Measurements from ENCODE around the gene IL17A. TPM values are rescaled to one million over a fixed set of nuclear protein-coding genes. Genes with fewer than 3 reads are reported as not detected.

The IL17A gene
- total RNA-seq, 4 donors from 2014 or later, result not detected

- Histone ChIP-seq H3K27ac (no peak overlapping the region), H3K4me3 (no peak overlapping the region), H3K4me1 (no peaks in the 10 kb centered on the region), H3K27me3 (peaks cover 4% of the 10 kb centered on the region), H3K9me3 (no peaks in the 10 kb centered on the region), H3K36me3 (no peaks in the 10 kb centered on the region)
- TF ChIP-seq EP300 (IDR thresholded peaks at IDR 0.05; ENCODE audit: low read depth) (no peak), POLR2A (IDR thresholded peaks at IDR 0.05) (no peak), POLR2AphosphoS5 (IDR thresholded peaks at IDR 0.05) (no peak)
- TF ChIP-seq, protein P1, sequence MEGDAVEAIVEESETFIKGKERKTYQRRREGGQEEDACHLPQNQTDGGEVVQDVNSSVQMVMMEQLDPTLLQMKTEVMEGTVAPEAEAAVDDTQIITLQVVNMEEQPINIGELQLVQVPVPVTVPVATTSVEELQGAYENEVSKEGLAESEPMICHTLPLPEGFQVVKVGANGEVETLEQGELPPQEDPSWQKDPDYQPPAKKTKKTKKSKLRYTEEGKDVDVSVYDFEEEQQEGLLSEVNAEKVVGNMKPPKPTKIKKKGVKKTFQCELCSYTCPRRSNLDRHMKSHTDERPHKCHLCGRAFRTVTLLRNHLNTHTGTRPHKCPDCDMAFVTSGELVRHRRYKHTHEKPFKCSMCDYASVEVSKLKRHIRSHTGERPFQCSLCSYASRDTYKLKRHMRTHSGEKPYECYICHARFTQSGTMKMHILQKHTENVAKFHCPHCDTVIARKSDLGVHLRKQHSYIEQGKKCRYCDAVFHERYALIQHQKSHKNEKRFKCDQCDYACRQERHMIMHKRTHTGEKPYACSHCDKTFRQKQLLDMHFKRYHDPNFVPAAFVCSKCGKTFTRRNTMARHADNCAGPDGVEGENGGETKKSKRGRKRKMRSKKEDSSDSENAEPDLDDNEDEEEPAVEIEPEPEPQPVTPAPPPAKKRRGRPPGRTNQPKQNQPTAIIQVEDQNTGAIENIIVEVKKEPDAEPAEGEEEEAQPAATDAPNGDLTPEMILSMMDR (IDR thresholded peaks at IDR 0.05), result no peak
- 73 to 90% methylated on average over 1 of the region's 1 CpG for WGBS, 2 donors (ENCODE audit: low coverage in 1 of 2)
- in situ Hi-C loops (cut with MboI; ENCODE audit: low pct_ligation_motif_present in 1 of 4, low pct_unique_long_range_greater_than_20kb in 1 of 4, low sequenced_read_pairs in 3 of 4), result no loop called here
- DNase-seq, result no peak
- intact Hi-C loops (cut with DNase I; ENCODE audit: low total_unique reads), result no loop called here
Measured at GRCh38 chr6:52141596-52141995, 44.6 kb upstream of the IL17A start.

DNA sequence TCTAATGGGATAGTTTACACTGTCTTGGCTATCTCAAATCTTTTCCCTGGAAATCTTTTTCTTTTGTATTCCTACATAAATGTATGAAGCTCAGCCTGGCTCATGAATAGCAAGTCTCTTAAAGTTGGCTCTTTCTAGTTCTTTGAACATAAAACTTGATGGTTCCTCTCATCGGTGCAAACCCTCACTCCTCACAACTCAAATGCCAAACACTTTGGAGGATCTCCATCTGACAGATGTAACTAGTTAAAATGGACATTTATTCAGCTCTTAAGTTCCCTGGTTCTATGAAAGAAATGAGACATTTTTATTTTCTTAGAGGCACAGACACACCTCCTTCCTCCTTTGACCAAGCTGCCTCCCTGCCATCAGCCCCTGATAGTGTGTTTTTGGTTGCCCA, 43.6 kb upstream of the IL17A start:
- Histone ChIP-seq H3K27ac (no peak overlapping the region), H3K9me3 (no peaks in the 10 kb centered on the region), H3K4me1 (no peaks in the 10 kb centered on the region), H3K27me3 (peaks cover 4% of the 10 kb centered on the region), H3K4me3 (no peak overlapping the region), H3K36me3 (no peaks in the 10 kb centered on the region)
- intact Hi-C loops (cut with DNase I; ENCODE audit: low total_unique reads) (no loop called here), in situ Hi-C loops (cut with MboI; ENCODE audit: low pct_ligation_motif_present in 1 of 4, low pct_unique_long_range_greater_than_20kb in 1 of 4, low sequenced_read_pairs in 3 of 4) (no loop called here)
- WGBS, 2 donors (ENCODE audit: low coverage in 1 of 2), result 57 to 96% methylated on average over 1 of the region's 1 CpG
- no peak for TF ChIP-seq EP300 (IDR thresholded peaks at IDR 0.05; ENCODE audit: low read depth)
- TF ChIP-seq POLR2AphosphoS5 (IDR thresholded peaks at IDR 0.05), result no peak
- TF ChIP-seq, protein P1 (IDR thresholded peaks at IDR 0.05), result no peak
- TF ChIP-seq POLR2A (IDR thresholded peaks at IDR 0.05), result no peak
- no peak for DNase-seq

GRCh38 chr6:52143551-52143950, 42.6 kb upstream of the IL17A start:
- Histone ChIP-seq H3K36me3 (no peaks in the 10 kb centered on the region), H3K4me1 (no peaks in the 10 kb centered on the region), H3K9me3 (no peaks in the 10 kb centered on the region), H3K4me3 (no peak overlapping the region), H3K27ac (no peak overlapping the region), H3K27me3 (peaks cover 4% of the 10 kb centered on the region)
- TF ChIP-seq POLR2A (IDR thresholded peaks at IDR 0.05), result no peak
- TF ChIP-seq EP300 (IDR thresholded peaks at IDR 0.05; ENCODE audit: low read depth), result no peak
- TF ChIP-seq POLR2AphosphoS5 (IDR thresholded peaks at IDR 0.05), result no peak
- TF ChIP-seq, protein P1 (IDR thresholded peaks at IDR 0.05), result no peak
- no peak for DNase-seq
- intact Hi-C loops (cut with DNase I; ENCODE audit: low total_unique reads) (no loop called here), in situ Hi-C loops (cut with MboI; ENCODE audit: low pct_ligation_motif_present in 1 of 4, low pct_unique_long_range_greater_than_20kb in 1 of 4, low sequenced_read_pairs in 3 of 4) (no loop called here)
- WGBS, 2 donors (ENCODE audit: low coverage in 1 of 2), result 83 to 92% methylated on average over 2 to 4 of the region's 4 CpGs

DNA sequence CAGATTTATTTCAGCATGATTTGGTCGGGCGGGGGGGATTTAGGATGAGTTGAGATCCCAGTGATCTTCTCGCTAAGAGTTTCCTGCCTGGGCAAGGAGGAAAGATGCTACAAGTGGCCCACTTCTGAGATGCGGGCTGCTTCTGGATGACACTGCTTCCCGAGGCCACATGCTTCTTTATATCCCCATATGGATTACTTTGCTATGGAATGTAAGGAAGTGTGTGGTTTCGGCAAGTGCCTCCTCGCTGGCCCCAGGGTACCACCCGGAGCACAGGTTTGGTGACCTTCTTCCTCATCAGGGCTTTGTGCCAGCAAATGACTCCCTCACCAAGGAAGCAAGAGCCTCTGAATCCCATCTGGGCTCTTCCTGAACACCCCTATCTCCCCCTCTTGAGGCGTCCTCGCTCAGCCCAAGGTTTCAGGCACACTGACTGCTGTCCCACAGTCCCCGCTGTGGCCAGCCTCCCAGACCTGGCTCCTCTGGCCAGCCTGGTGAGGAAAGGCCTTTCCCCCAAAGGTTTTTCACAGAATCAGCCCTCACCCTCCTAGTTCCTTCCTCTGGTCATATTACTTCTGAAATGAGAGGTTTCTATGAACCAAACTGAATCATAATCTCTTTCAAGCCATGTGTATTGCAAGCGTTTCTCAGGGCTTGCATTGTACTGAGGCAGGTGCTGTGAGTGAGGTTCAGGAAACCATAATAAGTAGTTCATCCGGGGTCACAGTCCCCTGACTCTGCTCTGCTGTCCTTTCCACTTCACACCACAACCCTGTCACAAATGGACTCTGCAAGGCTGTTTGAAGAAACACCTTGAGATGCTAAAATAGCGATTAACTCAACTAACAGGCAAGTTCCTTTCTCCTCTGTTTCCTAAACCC, 41.7 kb upstream of the IL17A start:
- 60 to 82% methylated on average over 1 to 14 of the region's 14 CpGs for WGBS, 2 donors (ENCODE audit: low coverage in 1 of 2)
- in situ Hi-C loops (cut with MboI; ENCODE audit: low pct_ligation_motif_present in 1 of 4, low pct_unique_long_range_greater_than_20kb in 1 of 4, low sequenced_read_pairs in 3 of 4) (no loop called here), intact Hi-C loops (cut with DNase I; ENCODE audit: low total_unique reads) (no loop called here)
- no peaks in the 10 kb centered on the region for H3K36me3 ChIP-seq
- H3K27me3 ChIP-seq, result peaks cover 4% of the 10 kb centered on the region
- H3K4me1 ChIP-seq, result no peaks in the 10 kb centered on the region
- H3K4me3 ChIP-seq, result no peak overlapping the region
- no peak for DNase-seq
- H3K27ac ChIP-seq, result no peak overlapping the region
- no peak for TF ChIP-seq POLR2A (IDR thresholded peaks at IDR 0.05)
- TF ChIP-seq EP300 (IDR thresholded peaks at IDR 0.05; ENCODE audit: low read depth), result no peak
- TF ChIP-seq, protein P1 (IDR thresholded peaks at IDR 0.05), result no peak
- TF ChIP-seq POLR2AphosphoS5 (IDR thresholded peaks at IDR 0.05), result no peak
- H3K9me3 ChIP-seq, result no peaks in the 10 kb centered on the region
